Ovary (tissue), 9 donors: ENCODE measurements around the gene ANO6. TPM values are rescaled to one million over a fixed set of nuclear protein-coding genes. Genes with fewer than 3 reads are reported as not detected.

Experiments used
- DNase-seq, 5 donors: peaks; one replicate each; pipeline ENCODE4 v3.0.0-alpha.2; 2019 to 2020
- H3K27ac ChIP-seq, 2 donors: fragments of 200-600 bp; one replicate each; pipeline versions ENCODE4 v1.5.1 to v1.8.0; 2019 to 2022
- H3K27me3 ChIP-seq: fragments of 200-600 bp; one replicate; pipeline ENCODE4 v1.8.0; 2022
- H3K36me3 ChIP-seq: fragments of 200-600 bp; sonication (generic); one replicate; pipeline ENCODE4 v1.5.1; 2019
- H3K4me1 ChIP-seq: one replicate; pipeline ENCODE4 v1.8.1; 2013; ENCODE audit warnings: mild to moderate bottlenecking, moderate library complexity; ENCODE audit not compliant: insufficient read depth
- H3K4me3 ChIP-seq: fragments of 200-600 bp; sonication (generic); one replicate; pipeline ENCODE4 v1.5.1; 2017
- H3K9me3 ChIP-seq, 2 donors: fragments of 200-600 bp in 1 of 2; sonication (generic) in 1 of 2; one replicate each; pipeline versions ENCODE4 v1.5.1 to v1.8.1; 2013 to 2019; ENCODE audit warnings: mild to moderate bottlenecking in 1 of 2, moderate library complexity in 1 of 2
- EP300 ChIP-seq: sonication (generic); formaldehyde crosslinking; IDR thresholded peaks from one replicate; pipeline ENCODE4 v1.6.1; 2017; ENCODE audit warnings: antibody characterized with exemption
- POLR2A ChIP-seq: fragments of 450-650 bp; IDR thresholded peaks from one replicate; pipeline ENCODE4 v1.6.1; 2017; ENCODE audit warnings: antibody characterized with exemption, mild to moderate bottlenecking, moderate library complexity
- WGBS, 3 donors: extraction: QIAGEN DNeasy Blood & Tissue Kit in 1 of 3; methylation state at CpG; one replicate each; pipeline versions ENCODE4 v1.1.5 to v1.1.7; 2013 to 2017; 5-methylcytosine and 5-hydroxymethylcytosine counted together
- intact Hi-C, 4 donors: fragments of 100-400 bp; cut with DNase I; formaldehyde crosslinking; loops; one replicate each; pipeline versions ENCODE4 v1.11.0 to v1.15.1; 2022 to 2023
- polyA plus RNA-seq, 2 donors: library from polyadenylated mRNA; stranded (reverse); fragments of 200-250 nt in 1 of 2; fragments of 350-450 nt in 1 of 2; fragmentation: Illumina TruSeq in 1 of 2; extraction: RNeasy Lipid Tissue Mini Kit (QIAGEN cat#74804) in 1 of 2; gene quantifications; one replicate each; pipeline ENCODE4 v1.2.3, GENCODE V29; 2013 to 2014
- total RNA-seq, 7 donors: library from RNA; depleted of rRNA in 2 of 7; stranded (reverse); fragments of >200 nt in 2 of 7; fragmentation: NEBNext Ultra II Directional in 3 of 7; extraction: Animal tissue kit (Norgen Biotek cat#: 25700) in 3 of 7; gene quantifications; one replicate each; pipeline versions ENCODE4 v1.1.0 to v1.2.4, GENCODE V29; 2016 to 2023
- TF ChIP-seq, protein P1 (sequence below), 3 donors: fragments of 450-650 bp in 2 of 3; fragments of 200-600 bp in 1 of 3; IDR thresholded peaks; one replicate each; pipeline versions ENCODE4 v1.5.1 to v1.8.0; 2016 to 2022; ENCODE audit warnings: antibody characterized with exemption in 3 of 3, mild to moderate bottlenecking in 1 of 3
- donor health status: DM: no; HTN: no; CAD: no; lungs with moderate emphysema.
- donor health status: DM: no; HTN: no; CAD: no.
- donor health status: Bipolar disorder and iron deficiency.
- donor health status: DM: yes; HTN: yes; CAD: no.
- donor health status: DM: no; HTN: no; CAD: no.
- donor health status: DM: yes; HTN: yes; CAD: no.

The ANO6 gene
- total and polyA plus RNA-seq, 9 donors, result 38.8 to 88.5 (median 63.2) TPM

DNA sequence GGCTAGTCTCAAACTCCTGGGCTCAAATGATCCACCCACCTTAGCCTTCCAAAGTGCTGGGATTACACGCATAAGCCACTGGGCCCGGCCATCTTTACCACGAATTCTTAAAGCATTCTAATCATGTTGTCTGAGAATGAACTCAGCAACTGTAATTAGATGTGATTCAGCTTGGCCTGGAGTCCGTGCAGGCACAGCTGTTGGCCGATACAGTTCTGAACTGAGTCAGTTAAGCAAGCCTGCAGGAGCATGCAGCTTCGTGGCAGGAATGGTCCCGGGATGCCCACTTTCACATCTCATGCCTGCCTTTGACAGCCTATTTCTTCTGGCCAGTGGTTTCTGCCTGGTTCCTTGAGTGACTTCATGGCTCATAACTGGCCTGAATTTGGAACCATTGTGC is 194.1 kb downstream of the ANO6 start:
- Histone ChIP-seq H3K4me1 (peaks cover 17% of the 10 kb centered on the region), H3K27ac (no peak overlapping the region), H3K27me3 (no peaks in the 10 kb centered on the region), H3K9me3 (no peaks in the 10 kb centered on the region), H3K4me3 (no peak overlapping the region), H3K36me3 (no peaks in the 10 kb centered on the region)
- DNase-seq, result peak in 4 of 5 donors; percentile 23 to 42 (median 28)
- WGBS, 3 donors, result 24 to 46% (median 27%) methylated on average over 6 to 7 of the region's 7 CpGs
- TF ChIP-seq, protein P1, sequence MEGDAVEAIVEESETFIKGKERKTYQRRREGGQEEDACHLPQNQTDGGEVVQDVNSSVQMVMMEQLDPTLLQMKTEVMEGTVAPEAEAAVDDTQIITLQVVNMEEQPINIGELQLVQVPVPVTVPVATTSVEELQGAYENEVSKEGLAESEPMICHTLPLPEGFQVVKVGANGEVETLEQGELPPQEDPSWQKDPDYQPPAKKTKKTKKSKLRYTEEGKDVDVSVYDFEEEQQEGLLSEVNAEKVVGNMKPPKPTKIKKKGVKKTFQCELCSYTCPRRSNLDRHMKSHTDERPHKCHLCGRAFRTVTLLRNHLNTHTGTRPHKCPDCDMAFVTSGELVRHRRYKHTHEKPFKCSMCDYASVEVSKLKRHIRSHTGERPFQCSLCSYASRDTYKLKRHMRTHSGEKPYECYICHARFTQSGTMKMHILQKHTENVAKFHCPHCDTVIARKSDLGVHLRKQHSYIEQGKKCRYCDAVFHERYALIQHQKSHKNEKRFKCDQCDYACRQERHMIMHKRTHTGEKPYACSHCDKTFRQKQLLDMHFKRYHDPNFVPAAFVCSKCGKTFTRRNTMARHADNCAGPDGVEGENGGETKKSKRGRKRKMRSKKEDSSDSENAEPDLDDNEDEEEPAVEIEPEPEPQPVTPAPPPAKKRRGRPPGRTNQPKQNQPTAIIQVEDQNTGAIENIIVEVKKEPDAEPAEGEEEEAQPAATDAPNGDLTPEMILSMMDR (IDR thresholded peaks at IDR 0.05), result no peak
- no peak for TF ChIP-seq EP300
- no peak for TF ChIP-seq POLR2A
- intact Hi-C loops, result loop anchor here in 1 of 4 donors (5.0 kb wide), 1 partner anchor 1423 kb away; no protein-coding TSS in a partner anchor

DNA sequence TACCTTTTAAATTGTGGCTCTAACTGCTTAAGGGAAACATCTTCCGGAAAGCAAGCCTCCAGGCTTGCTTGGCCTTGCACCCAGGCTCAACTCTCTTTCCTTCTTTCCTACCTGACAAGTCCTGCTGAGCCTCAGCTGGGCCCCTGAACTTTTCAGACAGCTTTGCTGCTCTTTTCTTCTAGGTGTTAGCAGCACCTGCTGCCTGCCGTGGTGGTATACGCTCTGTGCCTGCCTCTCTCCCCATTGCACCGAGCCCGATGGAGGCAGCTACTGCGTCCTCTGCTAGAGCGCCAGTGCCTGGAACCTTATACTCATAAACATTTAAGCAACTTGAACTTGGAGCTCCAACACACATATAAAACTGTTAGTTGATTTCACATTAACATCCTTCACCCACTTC is 195.7 kb downstream of the ANO6 start:
- Histone ChIP-seq H3K4me1 (peaks cover 17% of the 10 kb centered on the region), H3K36me3 (no peaks in the 10 kb centered on the region), H3K9me3 (no peaks in the 10 kb centered on the region), H3K4me3 (no peak overlapping the region), H3K27me3 (no peaks in the 10 kb centered on the region), H3K27ac (no peak overlapping the region)
- intact Hi-C loops, result loop anchor here in 1 of 4 donors (5.0 kb wide), 1 partner anchor 1424 kb away; no protein-coding TSS in a partner anchor
- no peak for TF ChIP-seq POLR2A
- TF ChIP-seq, protein P1 (IDR thresholded peaks at IDR 0.05), result no peak
- WGBS, 3 donors, result 97 to 98% (median 97%) methylated on average over 7 of the region's 7 CpGs
- DNase-seq, result no peak

DNA sequence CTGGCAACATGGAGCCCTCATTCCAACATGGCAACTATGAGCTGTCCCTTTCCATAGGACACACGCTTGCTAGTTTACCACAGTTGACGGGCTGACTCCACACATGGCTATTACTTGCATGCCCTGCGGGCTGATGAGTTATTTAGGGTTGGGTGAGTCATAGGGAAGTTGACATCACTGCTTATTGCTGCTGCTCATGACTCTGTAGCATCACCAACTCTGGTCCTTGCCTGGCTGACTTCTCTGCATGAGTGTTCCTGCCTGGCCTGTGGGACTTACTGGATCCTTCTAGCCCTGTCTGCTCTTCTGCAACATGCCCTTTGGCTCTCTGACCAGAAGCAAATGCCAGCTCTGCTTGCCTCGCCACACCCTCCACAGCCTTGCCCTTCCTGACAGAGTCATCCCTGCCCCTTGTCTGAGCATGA is 199.5 kb downstream of the ANO6 start:
- intact Hi-C loops, result no loop called here
- Histone ChIP-seq H3K36me3 (no peaks in the 10 kb centered on the region), H3K9me3 (no peaks in the 10 kb centered on the region), H3K4me1 (no peaks in the 10 kb centered on the region), H3K27ac (no peak overlapping the region), H3K4me3 (no peak overlapping the region), H3K27me3 (no peaks in the 10 kb centered on the region)
- TF ChIP-seq POLR2A, result no peak
- WGBS, 3 donors, result 71 to 95% (median 86%) methylated on average over 4 of the region's 4 CpGs
- DNase-seq, result no peak

DNA sequence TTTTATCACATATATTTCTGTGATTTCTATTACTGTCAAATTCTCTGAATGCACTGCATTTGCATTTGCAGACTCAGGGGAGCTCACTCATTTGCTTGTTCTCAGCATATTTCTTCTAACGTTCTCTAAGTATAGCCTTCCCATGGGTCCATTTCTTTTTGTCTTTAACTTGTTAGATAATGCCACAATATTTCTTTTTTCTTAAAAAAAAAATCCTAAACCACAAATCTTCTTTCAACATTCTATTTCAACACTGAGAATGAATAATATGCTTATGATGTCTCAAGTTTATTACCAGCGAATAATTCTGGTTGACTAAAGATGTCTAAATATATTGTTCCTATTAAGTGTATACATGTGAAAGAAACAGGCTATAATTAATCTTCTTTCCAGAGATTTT is 200.2 kb downstream of the ANO6 start:
- H3K27ac ChIP-seq, result no peak overlapping the region
- no peak for TF ChIP-seq EP300
- no peak for TF ChIP-seq POLR2A
- TF ChIP-seq, protein P1 (IDR thresholded peaks at IDR 0.05), result no peak
- intact Hi-C loops, result no loop called here
- no peak for DNase-seq
- no peaks in the 10 kb centered on the region for H3K9me3 ChIP-seq
- H3K27me3 ChIP-seq, result no peaks in the 10 kb centered on the region
- WGBS, 3 donors, result 59 to 72% (median 68%) methylated on average over 2 of the region's 2 CpGs
- no peaks in the 10 kb centered on the region for H3K4me1 ChIP-seq
- H3K4me3 ChIP-seq, result no peak overlapping the region
- H3K36me3 ChIP-seq, result no peaks in the 10 kb centered on the region

DNA sequence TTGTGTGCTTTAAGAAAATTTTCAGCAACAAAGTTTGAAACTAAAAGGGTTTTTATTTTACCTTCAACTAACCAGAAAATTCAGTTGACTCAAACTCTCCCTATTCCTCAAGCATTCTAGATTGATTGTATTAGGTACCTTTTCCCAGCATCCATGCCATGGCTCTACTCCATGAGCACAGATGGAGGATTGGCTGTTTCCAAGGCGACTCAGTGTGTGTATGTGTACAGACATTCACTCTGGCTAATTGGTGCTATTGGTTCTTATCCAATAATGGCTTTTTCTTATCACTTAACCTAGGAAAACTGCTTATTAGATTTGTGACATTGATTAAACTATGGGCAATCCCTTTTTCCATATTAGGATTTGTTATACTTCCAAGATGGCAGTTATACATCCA is 202.6 kb downstream of the ANO6 start:
- intact Hi-C loops, result no loop called here
- 99 to 100% (median 100%) methylated on average over 1 of the region's 1 CpG for WGBS, 3 donors
- Histone ChIP-seq H3K36me3 (no peaks in the 10 kb centered on the region), H3K4me3 (no peak overlapping the region), H3K9me3 (no peaks in the 10 kb centered on the region), H3K27me3 (no peaks in the 10 kb centered on the region), H3K27ac (no peak overlapping the region), H3K4me1 (no peaks in the 10 kb centered on the region)
- TF ChIP-seq EP300 (no peak), POLR2A (no peak)
- TF ChIP-seq, protein P1 (IDR thresholded peaks at IDR 0.05), result no peak
- DNase-seq, result no peak
